Astrocyte (in vitro differentiated cells and primary cell): ENCODE data around the gene IFNA6. TPM values are rescaled to one million over a fixed set of nuclear protein-coding genes. Genes with fewer than 3 reads are reported as not detected.
A peak's percentile ranks its signal among the peaks of the same experiment; 100 is the strongest.

Experiments
- DNase-seq: peaks from one replicate; pipeline ENCODE4 v3.0.0-alpha.2; 2010; ENCODE audit warnings: low read depth
- FAIRE-seq: peaks from 2 replicates; lab custom pipeline; 2011; peaks lifted over from hg19 to GRCh38; lab: Jason Lieb, UNC
- H2AFZ ChIP-seq: 2 replicates; pipeline ENCODE4 v1.6.0; 2012; ENCODE audit warnings: low read depth, low read length, inconsistent platforms
- H3K27ac ChIP-seq: 2 replicates; pipeline ENCODE4 v1.5.1; 2011; ENCODE audit warnings: low read depth, low read length, inconsistent platforms
- H3K27me3 ChIP-seq: 2 replicates; pipeline ENCODE4 v1.6.0; 2011; ENCODE audit warnings: low read length, inconsistent platforms; ENCODE audit not compliant: insufficient read depth
- H3K36me3 ChIP-seq: 2 replicates; pipeline ENCODE4 v1.5.1; 2011; ENCODE audit warnings: low read length, inconsistent platforms; ENCODE audit not compliant: insufficient read depth
- H3K4me1 ChIP-seq: 2 replicates; pipeline ENCODE4 v1.5.1; 2011; ENCODE audit warnings: low read length, inconsistent platforms; ENCODE audit not compliant: insufficient read depth
- H3K4me2 ChIP-seq: 2 replicates; pipeline ENCODE4 v1.6.0; 2012; ENCODE audit warnings: low read length, inconsistent platforms
- H3K4me3 ChIP-seq: 2 replicates; pipeline ENCODE4 v1.5.1; 2011; ENCODE audit warnings: low read depth, mild to moderate bottlenecking, low read length, inconsistent platforms; ENCODE audit not compliant: insufficient read depth
- H3K79me2 ChIP-seq: 2 replicates; pipeline ENCODE4 v1.6.0; 2012; ENCODE audit warnings: mild to moderate bottlenecking, low read length, inconsistent platforms; ENCODE audit not compliant: insufficient read depth
- H3K9ac ChIP-seq: 2 replicates; pipeline ENCODE4 v1.6.0; 2012; ENCODE audit warnings: mild to moderate bottlenecking, low read length, inconsistent platforms
- H3K9me3 ChIP-seq: 2 replicates; pipeline ENCODE4 v1.5.1; 2012; ENCODE audit warnings: low read depth, mild to moderate bottlenecking, low read length, inconsistent platforms; ENCODE audit not compliant: insufficient read depth
- H4K20me1 ChIP-seq: 2 replicates; pipeline ENCODE4 v1.6.0; 2012; ENCODE audit warnings: low read length, inconsistent platforms; ENCODE audit not compliant: insufficient read depth
- H3K27ac Mint-ChIP-seq: one replicate; pipeline ENCODE4 v1.8.0; 2021; ENCODE audit warnings: mild to moderate bottlenecking, mixed read lengths; ENCODE audit not compliant: unreplicated experiment
- H3K27me3 Mint-ChIP-seq: one replicate; pipeline ENCODE4 v1.8.0; 2021; ENCODE audit warnings: low read depth, mixed read lengths; ENCODE audit not compliant: unreplicated experiment
- H3K36me3 Mint-ChIP-seq: one replicate; pipeline ENCODE4 v1.8.0; 2021; ENCODE audit warnings: low read depth, mixed read lengths; ENCODE audit not compliant: unreplicated experiment
- H3K4me1 Mint-ChIP-seq: one replicate; pipeline ENCODE4 v1.8.0; 2021; ENCODE audit warnings: low read depth, mixed read lengths; ENCODE audit not compliant: unreplicated experiment
- H3K4me3 Mint-ChIP-seq: one replicate; pipeline ENCODE4 v1.8.0; 2021; ENCODE audit warnings: mild to moderate bottlenecking, moderate library complexity, mixed read lengths; ENCODE audit not compliant: unreplicated experiment
- H3K9me3 Mint-ChIP-seq: one replicate; pipeline ENCODE4 v1.8.0; 2021; ENCODE audit warnings: mild to moderate bottlenecking, mixed read lengths; ENCODE audit not compliant: unreplicated experiment
- EZH2 ChIP-seq: IDR thresholded peaks from 2 replicates; pipeline ENCODE4 v1.6.1; 2012; ENCODE audit warnings: mild to moderate bottlenecking, low read length, inconsistent platforms; ENCODE audit not compliant: insufficient read depth
- total RNA-seq: library from RNA; stranded (reverse); gene quantifications from 2 replicates; pipeline ENCODE4 v1.2.1, GENCODE V29; 2021
- TF ChIP-seq, protein P1 (sequence below): IDR thresholded peaks from 2 replicates; pipeline ENCODE4 v1.5.1; 2011; ENCODE audit warnings: low read depth, mild to moderate bottlenecking, inconsistent platforms, low read length, moderate library complexity; ENCODE audit not compliant: insufficient read depth

The IFNA6 gene
- total RNA-seq, 1 donor from 2014 or later: not detected

DNA sequence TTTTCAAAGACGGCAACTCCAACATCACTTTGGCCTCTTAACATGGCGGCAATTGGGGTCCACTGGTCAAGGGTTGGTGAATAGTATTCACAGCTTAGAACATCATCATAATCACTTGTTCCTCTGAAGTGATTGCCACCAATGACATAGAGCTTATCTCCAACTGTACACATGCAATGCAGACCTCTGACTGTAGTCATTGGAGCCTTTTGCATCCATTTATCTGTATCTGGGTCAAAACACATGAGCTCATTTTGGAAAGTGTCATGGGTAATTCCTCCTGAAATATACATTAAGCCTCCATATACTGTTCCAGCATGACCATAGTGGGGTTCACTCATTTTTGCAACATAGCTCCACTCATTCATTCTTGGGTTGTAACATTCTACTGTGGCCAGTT, 17.5 kb downstream of the IFNA6 start:
- Mint-ChIP-seq H3K9me3 (no peaks in the 10 kb centered on the region), H3K27me3 (no peaks in the 10 kb centered on the region), H3K36me3 (peaks cover 11% of the 10 kb centered on the region), H3K27ac (no peak overlapping the region), H3K4me3 (peak overlapping the region; percentile 92), H3K4me1 (peaks cover 32% of the 10 kb centered on the region)
- Histone ChIP-seq H3K9ac (no peak overlapping the region), H3K27ac (no peak overlapping the region), H3K4me1 (peaks cover 17% of the 10 kb centered on the region), H3K27me3 (no peaks in the 10 kb centered on the region), H2AFZ (no peak overlapping the region), H3K9me3 (no peaks in the 10 kb centered on the region), H3K36me3 (peaks cover 5% of the 10 kb centered on the region), H3K79me2 (peaks cover 70% of the 10 kb centered on the region), H3K4me3 (peak overlapping the region; percentile 95), H4K20me1 (peaks cover 57% of the 10 kb centered on the region), H3K4me2 (peak overlapping the region; percentile 92)
- no peak for TF ChIP-seq EZH2
- TF ChIP-seq, protein P1, sequence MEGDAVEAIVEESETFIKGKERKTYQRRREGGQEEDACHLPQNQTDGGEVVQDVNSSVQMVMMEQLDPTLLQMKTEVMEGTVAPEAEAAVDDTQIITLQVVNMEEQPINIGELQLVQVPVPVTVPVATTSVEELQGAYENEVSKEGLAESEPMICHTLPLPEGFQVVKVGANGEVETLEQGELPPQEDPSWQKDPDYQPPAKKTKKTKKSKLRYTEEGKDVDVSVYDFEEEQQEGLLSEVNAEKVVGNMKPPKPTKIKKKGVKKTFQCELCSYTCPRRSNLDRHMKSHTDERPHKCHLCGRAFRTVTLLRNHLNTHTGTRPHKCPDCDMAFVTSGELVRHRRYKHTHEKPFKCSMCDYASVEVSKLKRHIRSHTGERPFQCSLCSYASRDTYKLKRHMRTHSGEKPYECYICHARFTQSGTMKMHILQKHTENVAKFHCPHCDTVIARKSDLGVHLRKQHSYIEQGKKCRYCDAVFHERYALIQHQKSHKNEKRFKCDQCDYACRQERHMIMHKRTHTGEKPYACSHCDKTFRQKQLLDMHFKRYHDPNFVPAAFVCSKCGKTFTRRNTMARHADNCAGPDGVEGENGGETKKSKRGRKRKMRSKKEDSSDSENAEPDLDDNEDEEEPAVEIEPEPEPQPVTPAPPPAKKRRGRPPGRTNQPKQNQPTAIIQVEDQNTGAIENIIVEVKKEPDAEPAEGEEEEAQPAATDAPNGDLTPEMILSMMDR: no peak
- FAIRE-seq (no peak), DNase-seq (no peak)

DNA sequence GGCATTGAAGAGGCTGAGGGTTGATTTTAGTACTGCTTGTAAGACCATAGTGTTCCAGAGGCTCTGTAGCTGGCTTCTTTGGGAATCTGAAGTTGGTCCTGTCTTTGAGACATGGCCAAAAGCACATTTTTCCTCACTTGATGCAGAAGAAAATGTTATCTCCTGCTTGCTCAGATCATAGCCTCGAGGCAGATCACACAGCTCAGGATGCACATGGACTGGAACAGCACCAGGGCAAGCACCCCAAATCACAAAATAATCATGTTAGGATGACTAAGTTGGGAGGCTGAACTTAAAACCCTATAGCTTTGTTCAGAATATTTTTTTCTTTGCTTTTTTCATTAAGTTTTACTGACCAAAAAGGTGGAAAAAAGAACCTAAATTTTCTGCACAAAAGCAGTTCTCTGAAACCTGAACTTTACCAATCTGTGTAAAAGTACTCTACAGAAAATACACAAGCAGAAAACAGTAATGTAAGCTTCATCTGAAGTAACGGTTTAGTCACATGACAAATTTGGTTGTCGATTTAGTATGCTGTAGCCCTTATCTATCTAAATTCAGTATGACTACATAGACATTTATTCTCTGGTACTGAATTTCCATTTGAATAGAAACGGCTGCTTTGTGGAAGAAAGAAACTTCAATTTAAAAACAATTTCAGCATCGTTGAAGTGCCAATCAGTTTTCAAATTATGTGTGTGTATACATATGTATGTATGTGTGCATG, 18.8 kb downstream of the IFNA6 start:
- H3K4me1 Mint-ChIP-seq: peaks cover 32% of the 10 kb centered on the region
- no peaks in the 10 kb centered on the region for H3K9me3 ChIP-seq
- peaks cover 83% of the 10 kb centered on the region for H3K79me2 ChIP-seq
- no peaks in the 10 kb centered on the region for H3K9me3 Mint-ChIP-seq
- H3K27ac Mint-ChIP-seq: no peak overlapping the region
- H4K20me1 ChIP-seq: peaks cover 71% of the 10 kb centered on the region
- DNase-seq: no peak
- H3K27ac ChIP-seq: no peak overlapping the region
- H3K4me3 ChIP-seq: peak overlapping the region; percentile 27
- H3K4me2 ChIP-seq: peak overlapping the region; percentile 92
- H3K36me3 ChIP-seq: peaks cover 5% of the 10 kb centered on the region
- H3K27me3 Mint-ChIP-seq: no peaks in the 10 kb centered on the region
- no peaks in the 10 kb centered on the region for H3K27me3 ChIP-seq
- no peak overlapping the region for H3K9ac ChIP-seq
- no peak for TF ChIP-seq EZH2
- TF ChIP-seq, protein P1: no peak
- no peak for FAIRE-seq
- peaks cover 11% of the 10 kb centered on the region for H3K36me3 Mint-ChIP-seq
- peaks cover 17% of the 10 kb centered on the region for H3K4me1 ChIP-seq
- peak overlapping the region; percentile 92 for H3K4me3 Mint-ChIP-seq
- no peak overlapping the region for H2AFZ ChIP-seq

DNA sequence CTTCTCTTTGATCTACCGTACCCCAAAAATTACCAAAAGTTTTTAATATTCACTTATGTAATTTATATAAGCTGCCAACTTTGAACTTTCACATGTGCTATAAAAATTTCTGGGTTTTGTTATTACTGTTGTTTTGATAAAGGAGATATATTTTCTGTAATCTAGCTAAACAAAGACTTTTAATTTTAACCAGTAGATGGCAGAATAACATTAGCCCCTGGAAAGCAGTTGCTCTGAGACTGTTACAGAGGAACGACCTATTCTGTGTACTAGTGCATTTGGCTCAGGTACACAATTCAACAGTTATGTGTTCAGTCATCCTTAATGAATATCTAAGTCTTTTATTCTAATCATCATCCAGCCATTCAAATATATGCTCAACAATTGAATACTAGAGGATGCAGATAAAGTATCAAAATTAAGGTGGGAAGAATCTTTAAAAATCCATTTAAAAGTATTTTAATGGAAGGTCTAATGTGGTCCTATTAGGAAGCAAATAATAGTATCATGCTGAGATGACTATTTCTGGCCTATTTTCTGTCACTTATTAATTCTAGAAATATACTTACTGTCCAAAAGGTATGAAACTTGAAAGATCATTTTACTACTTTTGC, 24.1 kb downstream of the IFNA6 start:
- H3K4me3 ChIP-seq: no peak overlapping the region
- DNase-seq (peak; percentile 25), FAIRE-seq (no peak)
- no peak overlapping the region for H3K4me3 Mint-ChIP-seq
- H3K27ac Mint-ChIP-seq: no peak overlapping the region
- H2AFZ ChIP-seq: no peak overlapping the region
- H3K36me3 Mint-ChIP-seq: peaks cover 5% of the 10 kb centered on the region
- H3K27me3 ChIP-seq: no peaks in the 10 kb centered on the region
- no peaks in the 10 kb centered on the region for H3K9me3 Mint-ChIP-seq
- H3K9me3 ChIP-seq: no peaks in the 10 kb centered on the region
- peaks cover 10% of the 10 kb centered on the region for H3K4me1 Mint-ChIP-seq
- no peak overlapping the region for H3K27ac ChIP-seq
- H3K27me3 Mint-ChIP-seq: no peaks in the 10 kb centered on the region
- TF ChIP-seq, protein P1: peak; percentile 62
- TF ChIP-seq EZH2: no peak
- no peak overlapping the region for H3K4me2 ChIP-seq
- no peaks in the 10 kb centered on the region for H3K4me1 ChIP-seq
- peaks cover 70% of the 10 kb centered on the region for H3K79me2 ChIP-seq
- H4K20me1 ChIP-seq: peaks cover 71% of the 10 kb centered on the region
- no peak overlapping the region for H3K9ac ChIP-seq
- H3K36me3 ChIP-seq: peaks cover 21% of the 10 kb centered on the region
